Measurements from ENCODE around the gene OLA1.

OLA1 gene

DNA sequence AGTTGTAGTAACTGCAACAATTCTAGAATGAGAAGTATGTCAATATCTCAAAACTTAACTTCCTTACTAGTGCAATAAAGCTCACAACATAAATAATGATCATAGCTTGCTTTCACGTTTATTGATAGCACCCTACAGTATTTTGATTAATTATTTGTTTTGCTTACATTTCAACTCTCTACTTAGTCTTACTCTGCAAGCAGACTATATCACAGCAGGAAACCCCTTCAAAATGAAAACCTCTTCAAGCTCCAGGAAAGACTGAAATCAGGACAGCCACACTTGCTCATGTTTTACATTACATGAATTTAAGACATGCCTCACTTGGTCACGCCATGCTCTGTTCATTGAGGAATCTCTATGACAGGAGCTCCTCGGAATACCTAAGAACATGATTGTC, 3.3 kb downstream of the OLA1 start:
- no peak overlapping the region for H3K27ac ChIP-seq
- no peak for TF ChIP-seq ZFX (IDR thresholded peaks at IDR 0.05; ENCODE audit: borderline replicate concordance)
- TF ChIP-seq, protein P1, sequence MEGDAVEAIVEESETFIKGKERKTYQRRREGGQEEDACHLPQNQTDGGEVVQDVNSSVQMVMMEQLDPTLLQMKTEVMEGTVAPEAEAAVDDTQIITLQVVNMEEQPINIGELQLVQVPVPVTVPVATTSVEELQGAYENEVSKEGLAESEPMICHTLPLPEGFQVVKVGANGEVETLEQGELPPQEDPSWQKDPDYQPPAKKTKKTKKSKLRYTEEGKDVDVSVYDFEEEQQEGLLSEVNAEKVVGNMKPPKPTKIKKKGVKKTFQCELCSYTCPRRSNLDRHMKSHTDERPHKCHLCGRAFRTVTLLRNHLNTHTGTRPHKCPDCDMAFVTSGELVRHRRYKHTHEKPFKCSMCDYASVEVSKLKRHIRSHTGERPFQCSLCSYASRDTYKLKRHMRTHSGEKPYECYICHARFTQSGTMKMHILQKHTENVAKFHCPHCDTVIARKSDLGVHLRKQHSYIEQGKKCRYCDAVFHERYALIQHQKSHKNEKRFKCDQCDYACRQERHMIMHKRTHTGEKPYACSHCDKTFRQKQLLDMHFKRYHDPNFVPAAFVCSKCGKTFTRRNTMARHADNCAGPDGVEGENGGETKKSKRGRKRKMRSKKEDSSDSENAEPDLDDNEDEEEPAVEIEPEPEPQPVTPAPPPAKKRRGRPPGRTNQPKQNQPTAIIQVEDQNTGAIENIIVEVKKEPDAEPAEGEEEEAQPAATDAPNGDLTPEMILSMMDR (IDR thresholded peaks at IDR 0.05): no peak

DNA sequence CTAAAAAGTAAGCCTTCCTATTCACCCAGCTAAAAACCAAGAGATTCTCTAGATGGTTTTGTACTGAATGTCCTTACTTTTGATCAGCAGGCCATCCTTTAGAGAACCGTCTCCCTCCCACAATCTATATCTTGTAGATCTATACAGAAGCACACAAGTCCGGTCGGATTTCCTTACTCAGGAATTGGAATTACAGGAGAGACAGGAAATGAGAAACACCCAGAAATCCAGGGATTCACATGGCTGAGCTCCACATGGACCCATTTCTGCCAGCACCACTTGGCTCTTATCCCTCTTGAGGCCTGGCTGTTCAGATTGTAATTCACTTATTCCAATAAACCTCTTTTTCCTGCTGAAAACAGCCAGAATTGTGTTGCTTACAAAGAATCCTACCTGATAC, 4.5 kb downstream of the OLA1 start:
- no peak for TF ChIP-seq ZFX (IDR thresholded peaks at IDR 0.05; ENCODE audit: borderline replicate concordance)
- TF ChIP-seq, protein P1 (IDR thresholded peaks at IDR 0.05): no peak
- no peak overlapping the region for H3K27ac ChIP-seq

DNA sequence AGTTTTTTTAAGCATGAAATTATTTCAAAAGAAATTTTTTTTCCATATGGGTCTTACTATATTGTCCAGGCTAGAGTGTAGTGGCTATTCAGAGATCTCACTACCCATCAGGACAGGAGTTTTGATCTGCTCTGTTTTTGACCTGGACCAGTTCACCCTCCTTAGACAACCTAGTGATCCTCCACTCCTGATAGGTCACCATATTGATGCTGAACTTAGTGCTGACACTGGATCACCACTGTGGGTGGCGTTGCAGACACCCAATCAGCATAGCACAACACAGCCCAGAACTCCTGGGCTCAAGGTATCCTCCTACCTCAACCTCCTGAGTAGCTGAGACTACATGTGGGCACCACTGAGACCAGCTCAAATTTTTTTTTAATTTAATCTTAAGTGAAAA, 8.2 kb downstream of the OLA1 start:
- no peak for TF ChIP-seq ZFX (IDR thresholded peaks at IDR 0.05; ENCODE audit: borderline replicate concordance)
- TF ChIP-seq, protein P1 (IDR thresholded peaks at IDR 0.05): no peak
- no peak overlapping the region for H3K27ac ChIP-seq

DNA sequence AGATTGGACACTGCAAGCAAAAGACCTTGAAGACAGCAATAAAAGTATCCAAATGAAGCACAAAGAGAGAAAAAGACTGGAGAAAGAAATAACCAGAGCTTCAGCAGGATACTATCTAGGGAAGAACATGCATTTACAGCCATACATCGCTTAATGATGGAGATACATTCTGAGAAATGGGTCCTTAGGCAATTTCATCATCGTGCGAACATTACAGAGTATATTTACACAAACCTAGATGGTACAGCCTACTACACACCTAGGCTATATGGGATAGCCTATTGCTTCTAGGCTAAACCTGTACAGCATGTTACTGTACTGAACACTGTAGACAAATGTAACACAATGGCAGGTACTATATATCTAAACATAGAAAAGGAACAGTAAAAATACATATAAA, 11.9 kb downstream of the OLA1 start:
- H3K27ac ChIP-seq: no peak overlapping the region
- TF ChIP-seq, protein P1 (IDR thresholded peaks at IDR 0.05): no peak
- no peak for TF ChIP-seq ZFX (IDR thresholded peaks at IDR 0.05; ENCODE audit: borderline replicate concordance)

DNA sequence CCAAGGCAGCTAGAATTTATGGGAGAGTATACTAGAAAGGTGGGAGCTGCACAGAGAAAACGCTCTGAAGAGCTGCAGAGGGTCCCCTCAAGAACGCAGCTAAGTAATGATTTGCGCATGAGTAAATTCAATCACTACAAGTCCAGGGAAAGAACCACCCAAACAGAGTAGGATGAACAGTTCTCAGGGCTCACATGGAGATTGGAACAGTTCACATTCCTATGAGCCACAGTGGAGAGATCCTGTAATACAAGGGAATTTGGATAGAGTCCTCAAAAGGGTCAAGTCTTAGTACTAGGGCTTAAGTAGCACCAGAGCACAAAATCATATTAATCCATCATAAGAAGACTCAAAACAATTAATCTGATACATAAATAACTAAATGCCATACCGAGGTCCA, 12.7 kb downstream of the OLA1 start:
- no peak overlapping the region for H3K27ac ChIP-seq
- TF ChIP-seq, protein P1 (IDR thresholded peaks at IDR 0.05): no peak

DNA sequence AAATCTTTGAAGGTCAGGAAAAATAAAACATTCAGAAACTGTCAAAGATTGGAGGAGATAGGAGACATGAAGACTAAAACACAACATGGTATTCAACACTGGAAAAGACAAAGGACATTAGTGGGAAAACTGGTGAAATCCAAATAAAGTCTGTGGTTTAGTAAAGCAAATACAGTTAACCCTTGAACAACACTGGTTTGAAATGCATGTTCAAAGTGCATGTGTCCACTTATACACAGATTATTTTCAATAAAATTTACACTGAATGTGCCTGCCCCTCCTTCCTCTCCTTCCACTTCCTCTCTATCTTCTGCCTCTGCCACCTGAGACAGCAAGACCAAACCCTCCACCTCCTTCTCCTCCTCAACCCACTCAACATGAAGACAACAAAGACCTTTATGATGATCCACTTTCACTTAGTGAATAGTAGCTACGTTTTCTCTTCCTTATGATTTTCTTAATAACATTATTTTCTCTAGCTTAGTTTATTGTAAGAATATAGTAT, 14.5 kb downstream of the OLA1 start:
- TF ChIP-seq, protein P1 (IDR thresholded peaks at IDR 0.05): no peak
- no peak for TF ChIP-seq ZFX (IDR thresholded peaks at IDR 0.05; ENCODE audit: borderline replicate concordance)
- H3K27ac ChIP-seq: no peak overlapping the region

DNA sequence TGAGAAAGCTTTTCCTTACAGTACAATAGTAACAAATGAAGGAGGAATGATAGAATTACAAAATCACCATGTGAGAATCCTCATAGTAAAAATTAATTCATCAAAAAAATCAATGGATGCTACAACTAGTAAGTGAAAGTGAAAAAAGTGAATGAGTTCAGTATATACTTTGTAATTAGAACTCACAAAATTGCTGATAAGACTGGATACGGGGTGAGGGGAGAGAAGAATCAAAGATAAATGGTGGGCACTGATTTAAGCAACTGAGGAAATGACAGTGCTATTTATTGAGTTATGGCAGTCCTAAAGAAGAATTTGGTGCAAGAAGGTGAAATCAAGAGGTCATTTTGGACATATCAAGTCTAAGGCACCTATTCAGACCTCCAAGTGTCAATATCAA, 20.6 kb downstream of the OLA1 start:
- H3K27ac ChIP-seq: no peak overlapping the region
- TF ChIP-seq ZFX (IDR thresholded peaks at IDR 0.05; ENCODE audit: borderline replicate concordance): no peak
- TF ChIP-seq, protein P1 (IDR thresholded peaks at IDR 0.05): no peak
